Lung microvascular endothelial cell (primary cell): Measurements from ENCODE around the gene DXO. TPM values are rescaled to one million over a fixed set of nuclear protein-coding genes. Genes with fewer than 3 reads are reported as not detected.
"Not testable (repeated sequence)": the region's sequence is repeated elsewhere in the genome, so short reads cannot be mapped to it uniquely, and the experiment has no call there.

ENCODE experiments used
- DNase-seq, 2 donors: peaks; one replicate each; pipeline versions ENCODE4 v3.0.0 to v3.0.0-alpha.2; 2010; ENCODE audit warnings: low read depth in 2 of 2
- total RNA-seq: library from RNA; depleted of rRNA; stranded (reverse); fragments of >200 nt; gene quantifications from 2 replicates; pipeline ENCODE4 v1.2.1, GENCODE V29; 2014

Gene DXO
- 5.9 and 10.1 TPM in 2 replicates for total RNA-seq

GRCh38 chr6:31971993-31972708, at the start of gene DXO:
DXO (minus strand) TSS chr6:31972138; CDS start chr6:31971675, 463 bp downstream.
- peak; percentile 99 to 100 for DNase-seq

GRCh38 chr6:32014547-32014946, 42.6 kb upstream of the DXO start, which contains the start of gene C4B:
C4B (plus strand) TSS chr6:32014795; CDS start chr6:32014846, 51 bp downstream.
- DNase-seq: not testable (repeated sequence)

GRCh38 chr6:32013738-32014137, 41.8 kb upstream of the DXO start:
- not testable (repeated sequence) for DNase-seq

- not testable (repeated sequence) for DNase-seq
These were observed 41.1 kb upstream of the DXO start for GRCh38 chr6:32012941-32013617.

GRCh38 chr6:32010856-32011530, 39.1 kb upstream of the DXO start:
- not testable (repeated sequence) for DNase-seq

GRCh38 chr6:32009537-32009936, 37.6 kb upstream of the DXO start:
- DNase-seq: not testable (repeated sequence)

- DNase-seq: peak in 1 of 2 donors; percentile 0
These were observed 36.7 kb upstream of the DXO start for GRCh38 chr6:32008616-32009015.

GRCh38 chr6:32008037-32008436, 36.1 kb upstream of the DXO start:
- not testable (repeated sequence) for DNase-seq

- not testable (repeated sequence) for DNase-seq
These were observed 35.1 kb upstream of the DXO start for GRCh38 chr6:32007086-32007485.

- peak in 1 of 2 donors; percentile 0 for DNase-seq
These were observed 34.1 kb upstream of the DXO start for GRCh38 chr6:32005991-32006529.

GRCh38 chr6:32005538-32005880, 33.6 kb upstream of the DXO start:
- DNase-seq: peak in 1 of 2 donors; percentile 0

- DNase-seq: not testable (repeated sequence)
These were observed 33.1 kb upstream of the DXO start for GRCh38 chr6:32004864-32005537.

GRCh38 chr6:32004393-32004792, 32.5 kb upstream of the DXO start:
- not testable (repeated sequence) for DNase-seq

GRCh38 chr6:32003301-32003700, 31.4 kb upstream of the DXO start:
- not testable (repeated sequence) for DNase-seq

- DNase-seq: not testable (repeated sequence)
These were observed 30.8 kb upstream of the DXO start for GRCh38 chr6:32002546-32003268.

- DNase-seq: not testable (repeated sequence)
These were observed 24.4 kb upstream of the DXO start for GRCh38 chr6:31996385-31996784.

GRCh38 chr6:31994421-31994820, 22.5 kb upstream of the DXO start:
- not testable (repeated sequence) for DNase-seq

- DNase-seq: not testable (repeated sequence)
These were observed 17.4 kb upstream of the DXO start for GRCh38 chr6:31989363-31989762.

GRCh38 chr6:31981744-31982143, 9.8 kb upstream of the DXO start, which contains the start of gene C4A:
C4A (plus strand) TSS chr6:31982057; CDS start chr6:31982108, 51 bp downstream.
- DNase-seq: not testable (repeated sequence)

- not testable (repeated sequence) for DNase-seq
These were observed 9.1 kb upstream of the DXO start for GRCh38 chr6:31980998-31981397.
